ENCODE results near the gene CASK.

Gene CASK

GRCh38 chrX:41705680-41706374 lies 217.5 kb downstream of the CASK start:
- H3K27me3 ChIP-seq (replicated peaks; ENCODE audit: insufficient read depth, low read length), result no peaks in the 10 kb centered on the region
- DNase-seq, result peak; percentile 14
- peaks cover 8% of the 10 kb centered on the region for H3K4me1 ChIP-seq (ENCODE audit: low read length)
- H4K20me1 ChIP-seq (ENCODE audit: insufficient read depth, low read length), result no peaks in the 10 kb centered on the region
- TF ChIP-seq EZH2phosphoT487 (IDR thresholded peaks at IDR 0.05; ENCODE audit: low read length) (no peak), EZH2 (optimal IDR thresholded peaks at IDR 0.05; ENCODE audit: low read depth, low read length) (no peak)
- TF ChIP-seq, protein P1, sequence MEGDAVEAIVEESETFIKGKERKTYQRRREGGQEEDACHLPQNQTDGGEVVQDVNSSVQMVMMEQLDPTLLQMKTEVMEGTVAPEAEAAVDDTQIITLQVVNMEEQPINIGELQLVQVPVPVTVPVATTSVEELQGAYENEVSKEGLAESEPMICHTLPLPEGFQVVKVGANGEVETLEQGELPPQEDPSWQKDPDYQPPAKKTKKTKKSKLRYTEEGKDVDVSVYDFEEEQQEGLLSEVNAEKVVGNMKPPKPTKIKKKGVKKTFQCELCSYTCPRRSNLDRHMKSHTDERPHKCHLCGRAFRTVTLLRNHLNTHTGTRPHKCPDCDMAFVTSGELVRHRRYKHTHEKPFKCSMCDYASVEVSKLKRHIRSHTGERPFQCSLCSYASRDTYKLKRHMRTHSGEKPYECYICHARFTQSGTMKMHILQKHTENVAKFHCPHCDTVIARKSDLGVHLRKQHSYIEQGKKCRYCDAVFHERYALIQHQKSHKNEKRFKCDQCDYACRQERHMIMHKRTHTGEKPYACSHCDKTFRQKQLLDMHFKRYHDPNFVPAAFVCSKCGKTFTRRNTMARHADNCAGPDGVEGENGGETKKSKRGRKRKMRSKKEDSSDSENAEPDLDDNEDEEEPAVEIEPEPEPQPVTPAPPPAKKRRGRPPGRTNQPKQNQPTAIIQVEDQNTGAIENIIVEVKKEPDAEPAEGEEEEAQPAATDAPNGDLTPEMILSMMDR (IDR thresholded peaks at IDR 0.05; ENCODE audit: low read length), result no peak
- no peaks in the 10 kb centered on the region for H3K79me2 ChIP-seq (ENCODE audit: low read length)
- no peaks in the 10 kb centered on the region for H3F3A ChIP-seq (ENCODE audit: insufficient read depth, low read length)
- no peak overlapping the region for H3K4me3 ChIP-seq (ENCODE audit: low read length)
- no peaks in the 10 kb centered on the region for H3K9me3 ChIP-seq (replicated peaks; ENCODE audit: insufficient read depth, low read length)
- no peak overlapping the region for H3K9ac ChIP-seq (ENCODE audit: low read length)
- H3K9me2 ChIP-seq (replicated peaks; ENCODE audit: insufficient read depth, low read length), result no peaks in the 10 kb centered on the region
- H3K36me3 ChIP-seq (replicated peaks; ENCODE audit: insufficient read depth, low read length), result no peaks in the 10 kb centered on the region
- peak overlapping the region; percentile 12; the same call in 1 of the 2 replicates for H3K4me2 ChIP-seq (ENCODE audit: low read depth, low read length)
- H2AFZ ChIP-seq (ENCODE audit: low read length), result no peak overlapping the region
- peak overlapping the region; percentile 36; the same call in 1 of the 2 replicates for H3K27ac ChIP-seq (ENCODE audit: low read length)

DNA sequence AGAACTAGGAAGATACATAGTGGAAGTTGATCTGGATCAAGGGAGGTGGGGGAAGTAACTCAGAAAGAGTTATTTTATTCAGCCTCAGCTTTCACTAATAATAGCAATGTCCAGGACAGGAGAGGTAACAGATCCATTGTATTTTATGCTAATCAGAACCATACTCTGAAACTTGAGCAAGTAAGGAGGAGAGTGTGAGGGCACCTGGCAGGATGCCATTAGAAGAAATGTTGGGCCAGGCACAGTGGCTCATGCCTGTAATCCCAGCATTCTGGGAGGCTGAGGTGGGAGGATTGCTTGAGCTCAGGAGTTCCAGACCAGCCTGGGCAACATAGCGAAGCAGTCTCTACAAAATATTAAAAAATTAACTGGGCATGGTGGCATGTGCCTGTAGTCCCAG lies 218.3 kb downstream of the CASK start:
- no peaks in the 10 kb centered on the region for H3K9me2 ChIP-seq (replicated peaks; ENCODE audit: insufficient read depth, low read length)
- no peak overlapping the region for H3K4me3 ChIP-seq (ENCODE audit: low read length)
- peaks cover 8% of the 10 kb centered on the region for H3K4me1 ChIP-seq (ENCODE audit: low read length)
- no peaks in the 10 kb centered on the region for H3K36me3 ChIP-seq (replicated peaks; ENCODE audit: insufficient read depth, low read length)
- no peak for DNase-seq
- H3K27ac ChIP-seq (ENCODE audit: low read length), result no peak overlapping the region
- TF ChIP-seq EZH2 (optimal IDR thresholded peaks at IDR 0.05; ENCODE audit: low read depth, low read length), result no peak
- no peak for TF ChIP-seq EZH2phosphoT487 (IDR thresholded peaks at IDR 0.05; ENCODE audit: low read length)
- TF ChIP-seq, protein P1 (IDR thresholded peaks at IDR 0.05; ENCODE audit: low read length), result no peak
- H3K9me3 ChIP-seq (replicated peaks; ENCODE audit: insufficient read depth, low read length), result no peaks in the 10 kb centered on the region
- H3K27me3 ChIP-seq (replicated peaks; ENCODE audit: insufficient read depth, low read length), result no peaks in the 10 kb centered on the region
- H4K20me1 ChIP-seq (ENCODE audit: insufficient read depth, low read length), result no peaks in the 10 kb centered on the region
- H3F3A ChIP-seq (ENCODE audit: insufficient read depth, low read length), result no peaks in the 10 kb centered on the region
- no peak overlapping the region for H2AFZ ChIP-seq (ENCODE audit: low read length)
- no peaks in the 10 kb centered on the region for H3K79me2 ChIP-seq (ENCODE audit: low read length)
- no peak overlapping the region; the same call in 1 of the 2 replicates for H3K4me2 ChIP-seq (ENCODE audit: low read depth, low read length)
- H3K9ac ChIP-seq (ENCODE audit: low read length), result no peak overlapping the region

DNA sequence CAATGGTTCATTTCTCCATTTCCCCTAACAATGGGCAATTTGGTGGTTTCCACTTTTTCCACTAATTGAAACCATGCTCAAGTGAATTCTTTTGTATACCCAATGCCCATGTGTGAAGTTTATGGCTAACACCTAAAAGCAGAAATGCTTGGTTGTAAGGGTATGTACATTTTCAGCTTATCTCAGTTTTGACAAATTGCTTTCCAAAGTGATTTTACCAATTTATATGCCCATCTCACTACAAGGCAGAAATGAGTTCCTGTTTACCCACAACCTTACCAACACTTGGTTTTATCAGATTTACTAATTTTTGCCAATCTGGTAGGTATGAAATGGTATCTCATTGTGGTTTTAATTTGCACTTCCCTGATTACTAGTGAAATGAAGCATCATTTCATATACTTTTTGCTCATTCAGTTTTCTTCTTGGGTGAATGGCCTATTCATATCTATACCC lies 219.8 kb downstream of the CASK start:
- Histone ChIP-seq H3K4me1 (ENCODE audit: low read length) (peaks cover 8% of the 10 kb centered on the region), H3K27me3 (replicated peaks; ENCODE audit: insufficient read depth, low read length) (no peaks in the 10 kb centered on the region), H4K20me1 (ENCODE audit: insufficient read depth, low read length) (no peaks in the 10 kb centered on the region), H3K4me2 (ENCODE audit: low read depth, low read length) (no peak overlapping the region), H3F3A (ENCODE audit: insufficient read depth, low read length) (no peaks in the 10 kb centered on the region), H3K9ac (ENCODE audit: low read length) (no peak overlapping the region), H3K4me3 (ENCODE audit: low read length) (no peak overlapping the region), H3K9me3 (replicated peaks; ENCODE audit: insufficient read depth, low read length) (no peaks in the 10 kb centered on the region), H3K27ac (ENCODE audit: low read length) (no peak overlapping the region), H2AFZ (ENCODE audit: low read length) (no peak overlapping the region), H3K36me3 (replicated peaks; ENCODE audit: insufficient read depth, low read length) (no peaks in the 10 kb centered on the region), H3K9me2 (replicated peaks; ENCODE audit: insufficient read depth, low read length) (no peaks in the 10 kb centered on the region), H3K79me2 (ENCODE audit: low read length) (no peaks in the 10 kb centered on the region)
- DNase-seq, result no peak
- TF ChIP-seq, protein P1 (IDR thresholded peaks at IDR 0.05; ENCODE audit: low read length), result no peak
- no peak for TF ChIP-seq EZH2phosphoT487 (IDR thresholded peaks at IDR 0.05; ENCODE audit: low read length)
- TF ChIP-seq EZH2 (optimal IDR thresholded peaks at IDR 0.05; ENCODE audit: low read depth, low read length), result no peak
